HepG2 (cell line): ENCODE data around the gene FCN3. TPM values are rescaled to one million over a fixed set of nuclear protein-coding genes. Genes with fewer than 3 reads are reported as not detected.

Experiments used
- FOXK2 ChIP-seq: fragments of 450-650 bp; IDR thresholded peaks from 2 replicates; pipeline ENCODE4 v1.6.1; 2016
- MED13 ChIP-seq: sonication (generic); formaldehyde crosslinking; IDR thresholded peaks from 2 replicates; pipeline ENCODE4 v1.5.0; 2020; ENCODE audit warnings: missing genetic modification reagents
- NKX3-1 ChIP-seq: sonication (generic); formaldehyde crosslinking; IDR thresholded peaks from 2 replicates; pipeline ENCODE4 v1.5.0; 2020; ENCODE audit warnings: missing genetic modification reagents
- SAP130 ChIP-seq: IDR thresholded peaks from 2 replicates; pipeline ENCODE4 v1.6.1; 2016; ENCODE audit warnings: low read depth
- SKI ChIP-seq: fragments of 450-650 bp; IDR thresholded peaks from one replicate; pipeline ENCODE4 v1.6.1; 2018; ENCODE audit warnings: mild to moderate bottlenecking; ENCODE audit not compliant: partially characterized antibody
- SMC3 ChIP-seq: IDR thresholded peaks from 2 replicates; pipeline ENCODE4 v1.6.1; 2011; ENCODE audit warnings: low read length, improper control_type of control experiment
- TRIM24 ChIP-seq: sonication (generic); formaldehyde crosslinking; IDR thresholded peaks from 2 replicates; pipeline ENCODE4 v1.8.0; 2022; ENCODE audit warnings: mild to moderate bottlenecking, missing genetic modification reagents
- U2AF2 ChIP-seq: fragments of 200-400 bp; formaldehyde crosslinking; IDR thresholded peaks from 2 replicates; pipeline ENCODE4 v1.6.1; 2017; ENCODE audit warnings: low read depth, mild to moderate bottlenecking, low read length
- YEATS4 ChIP-seq: sonication (generic); formaldehyde crosslinking; IDR thresholded peaks from 2 replicates; pipeline ENCODE4 v1.4.0; 2020; ENCODE audit warnings: missing genetic modification reagents, borderline replicate concordance
- ZBTB1 ChIP-seq: sonication (generic); formaldehyde crosslinking; IDR thresholded peaks from 2 replicates; pipeline ENCODE4 v1.4.0; 2020; ENCODE audit warnings: missing genetic modification reagents, borderline replicate concordance
- ZKSCAN5 ChIP-seq: sonication (generic); formaldehyde crosslinking; IDR thresholded peaks from 2 replicates; pipeline ENCODE4 v1.5.1; 2020; ENCODE audit warnings: mild to moderate bottlenecking, missing genetic modification reagents
- ZKSCAN8 ChIP-seq: IDR thresholded peaks from 2 replicates; pipeline ENCODE4 v1.6.1; 2016; ENCODE audit warnings: borderline replicate concordance, missing genetic modification reagents, missing compliant biosample characterization
- ZNF383 ChIP-seq: sonication (generic); formaldehyde crosslinking; IDR thresholded peaks from 2 replicates; pipeline ENCODE4 v1.4.0; 2020; ENCODE audit warnings: missing genetic modification reagents, mild to moderate bottlenecking, borderline replicate concordance
- ZNF777 ChIP-seq: sonication (generic); formaldehyde crosslinking; IDR thresholded peaks from 2 replicates; pipeline ENCODE4 v1.4.0; 2020; ENCODE audit warnings: missing genetic modification reagents
- polyA plus RNA-seq, 8 experiments: library from polyadenylated mRNA; depleted of rRNA in 3 of 8; stranded (reverse) in 7 of 8; unstranded in 1 of 8; fragments of >200 nt; fragmentation: Illumina TruSeq in 4 of 8; extraction: Trizol in 4 of 8; gene quantifications; 2 replicates each; pipeline versions ENCODE4 v1.2.1 to v1.2.3, GENCODE V29; 2011 to 2016; ENCODE audit warnings: low read depth in 4 of 8, missing spikeins in 1 of 8, mixed read lengths in 1 of 8; ENCODE audit not compliant: insufficient read depth in 1 of 8
- total RNA-seq, 5 experiments: library from RNA; depleted of rRNA; stranded (reverse); fragments of >200 nt; fragmentation: Illumina TruSeq; extraction: Trizol; gene quantifications; 2 replicates each; pipeline ENCODE4 v1.2.3, GENCODE V29; 2016; ENCODE audit warnings: low read depth in 1 of 5
- TF ChIP-seq, protein P1 (sequence below): sonication (generic); formaldehyde crosslinking; IDR thresholded peaks from 2 replicates; pipeline ENCODE4 v1.5.0; 2020; ENCODE audit warnings: missing genetic modification reagents
- TF ChIP-seq, protein P2 (sequence below): sonication (generic); formaldehyde crosslinking; IDR thresholded peaks from 2 replicates; pipeline ENCODE4 v1.4.0; 2020; ENCODE audit warnings: missing genetic modification reagents, borderline replicate concordance
- TF ChIP-seq, protein P3 (sequence below): sonication (generic); formaldehyde crosslinking; IDR thresholded peaks from 2 replicates; pipeline ENCODE4 v1.8.1; 2023; ENCODE audit warnings: mild to moderate bottlenecking, missing genetic modification reagents, borderline replicate concordance
- TF ChIP-seq, protein P4 (sequence below): sonication (generic); formaldehyde crosslinking; IDR thresholded peaks from 2 replicates; pipeline ENCODE4 v1.4.0; 2020; ENCODE audit warnings: missing genetic modification reagents
- TF ChIP-seq, protein P5 (sequence below): IDR thresholded peaks from 2 replicates; pipeline ENCODE4 v1.6.1; 2016; ENCODE audit warnings: missing genetic modification reagents, missing compliant biosample characterization
- TF ChIP-seq, protein P6 (sequence below): IDR thresholded peaks from 2 replicates; pipeline ENCODE4 v1.6.1; 2016; ENCODE audit warnings: low read depth
- TF ChIP-seq, protein P7 (sequence below): sonication (generic); formaldehyde crosslinking; IDR thresholded peaks from 2 replicates; pipeline ENCODE4 v1.4.0; 2020; ENCODE audit warnings: missing genetic modification reagents

The FCN3 gene
- total and polyA plus RNA-seq, 2 of the 13 experiments (the other 11 are each of a cell fraction or from before 2014, with no cell fraction given) = not detected

DNA sequence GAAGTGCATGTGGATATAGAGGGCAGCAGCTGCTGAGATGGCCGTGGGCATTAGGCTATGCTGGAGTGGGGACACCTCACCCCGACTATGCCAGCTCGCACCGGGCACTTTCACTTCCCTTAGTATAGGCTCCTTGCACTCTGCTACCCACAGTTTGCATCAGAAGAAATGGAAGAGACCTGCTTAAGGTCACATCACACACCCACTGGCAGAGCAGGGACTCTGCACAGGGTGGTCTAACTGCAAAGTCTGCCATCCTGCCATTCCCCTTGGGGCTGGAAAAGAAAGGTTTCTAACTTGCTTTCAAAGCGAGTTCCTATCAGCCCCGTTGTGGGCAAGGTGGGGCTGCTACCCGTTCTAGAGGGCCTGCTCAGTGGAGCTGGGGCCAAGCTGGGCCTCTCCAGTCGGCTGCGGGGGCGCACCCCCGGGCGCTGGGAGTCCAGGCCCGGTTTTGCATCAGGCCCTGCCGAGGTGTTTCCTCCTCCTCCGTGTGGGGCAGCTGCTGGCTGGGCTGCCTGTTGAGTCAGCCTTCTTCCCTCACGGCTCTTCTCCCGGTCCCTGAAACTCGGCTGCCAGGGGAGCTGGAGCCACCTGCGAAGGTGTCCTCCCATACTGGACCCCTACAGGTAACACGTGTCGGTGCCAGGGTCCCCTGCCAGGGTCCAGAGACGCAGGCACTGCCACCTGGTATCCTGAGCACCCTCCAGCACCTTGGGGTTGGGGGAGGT is 32.9 kb downstream of the FCN3 start, which contains the start of gene SYTL1 (continued):
- TF ChIP-seq ZBTB1 (CRISPR knock-in tag) (no peak), U2AF2 (no peak), ZKSCAN8 (CRISPR knock-in tag) (no peak), SMC3 (no peak), NKX3-1 (CRISPR knock-in tag) (no peak), ZNF383 (CRISPR knock-in tag) (no peak), SKI (no peak), ZKSCAN5 (CRISPR knock-in tag) (no peak), ZNF777 (CRISPR knock-in tag) (no peak), YEATS4 (CRISPR knock-in tag) (no peak), MED13 (CRISPR knock-in tag) (no peak), FOXK2 (no peak), TRIM24 (CRISPR knock-in tag) (peak; percentile 18; the same call in 1 of the 2 replicates), SAP130 (CRISPR knock-in tag) (peak; percentile 81)
- TF ChIP-seq, protein P1, sequence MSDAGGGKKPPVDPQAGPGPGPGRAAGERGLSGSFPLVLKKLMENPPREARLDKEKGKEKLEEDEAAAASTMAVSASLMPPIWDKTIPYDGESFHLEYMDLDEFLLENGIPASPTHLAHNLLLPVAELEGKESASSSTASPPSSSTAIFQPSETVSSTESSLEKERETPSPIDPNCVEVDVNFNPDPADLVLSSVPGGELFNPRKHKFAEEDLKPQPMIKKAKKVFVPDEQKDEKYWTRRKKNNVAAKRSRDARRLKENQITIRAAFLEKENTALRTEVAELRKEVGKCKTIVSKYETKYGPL (CRISPR knock-in tag) = no peak
- TF ChIP-seq, protein P2, sequence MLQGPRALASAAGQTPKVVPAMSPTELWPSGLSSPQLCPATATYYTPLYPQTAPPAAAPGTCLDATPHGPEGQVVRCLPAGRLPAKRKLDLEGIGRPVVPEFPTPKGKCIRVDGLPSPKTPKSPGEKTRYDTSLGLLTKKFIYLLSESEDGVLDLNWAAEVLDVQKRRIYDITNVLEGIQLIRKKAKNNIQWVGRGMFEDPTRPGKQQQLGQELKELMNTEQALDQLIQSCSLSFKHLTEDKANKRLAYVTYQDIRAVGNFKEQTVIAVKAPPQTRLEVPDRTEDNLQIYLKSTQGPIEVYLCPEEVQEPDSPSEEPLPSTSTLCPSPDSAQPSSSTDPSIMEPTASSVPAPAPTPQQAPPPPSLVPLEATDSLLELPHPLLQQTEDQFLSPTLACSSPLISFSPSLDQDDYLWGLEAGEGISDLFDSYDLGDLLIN (CRISPR knock-in tag) = no peak
- TF ChIP-seq, protein P3, sequence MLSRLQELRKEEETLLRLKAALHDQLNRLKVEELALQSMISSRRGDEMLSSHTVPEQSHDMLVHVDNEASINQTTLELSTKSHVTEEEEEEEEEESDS (CRISPR knock-in tag) = no peak
- TF ChIP-seq, protein P4, sequence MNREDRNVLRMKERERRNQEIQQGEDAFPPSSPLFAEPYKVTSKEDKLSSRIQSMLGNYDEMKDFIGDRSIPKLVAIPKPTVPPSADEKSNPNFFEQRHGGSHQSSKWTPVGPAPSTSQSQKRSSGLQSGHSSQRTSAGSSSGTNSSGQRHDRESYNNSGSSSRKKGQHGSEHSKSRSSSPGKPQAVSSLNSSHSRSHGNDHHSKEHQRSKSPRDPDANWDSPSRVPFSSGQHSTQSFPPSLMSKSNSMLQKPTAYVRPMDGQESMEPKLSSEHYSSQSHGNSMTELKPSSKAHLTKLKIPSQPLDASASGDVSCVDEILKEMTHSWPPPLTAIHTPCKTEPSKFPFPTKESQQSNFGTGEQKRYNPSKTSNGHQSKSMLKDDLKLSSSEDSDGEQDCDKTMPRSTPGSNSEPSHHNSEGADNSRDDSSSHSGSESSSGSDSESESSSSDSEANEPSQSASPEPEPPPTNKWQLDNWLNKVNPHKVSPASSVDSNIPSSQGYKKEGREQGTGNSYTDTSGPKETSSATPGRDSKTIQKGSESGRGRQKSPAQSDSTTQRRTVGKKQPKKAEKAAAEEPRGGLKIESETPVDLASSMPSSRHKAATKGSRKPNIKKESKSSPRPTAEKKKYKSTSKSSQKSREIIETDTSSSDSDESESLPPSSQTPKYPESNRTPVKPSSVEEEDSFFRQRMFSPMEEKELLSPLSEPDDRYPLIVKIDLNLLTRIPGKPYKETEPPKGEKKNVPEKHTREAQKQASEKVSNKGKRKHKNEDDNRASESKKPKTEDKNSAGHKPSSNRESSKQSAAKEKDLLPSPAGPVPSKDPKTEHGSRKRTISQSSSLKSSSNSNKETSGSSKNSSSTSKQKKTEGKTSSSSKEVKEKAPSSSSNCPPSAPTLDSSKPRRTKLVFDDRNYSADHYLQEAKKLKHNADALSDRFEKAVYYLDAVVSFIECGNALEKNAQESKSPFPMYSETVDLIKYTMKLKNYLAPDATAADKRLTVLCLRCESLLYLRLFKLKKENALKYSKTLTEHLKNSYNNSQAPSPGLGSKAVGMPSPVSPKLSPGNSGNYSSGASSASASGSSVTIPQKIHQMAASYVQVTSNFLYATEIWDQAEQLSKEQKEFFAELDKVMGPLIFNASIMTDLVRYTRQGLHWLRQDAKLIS (CRISPR knock-in tag) = no peak
- TF ChIP-seq, protein P5, sequence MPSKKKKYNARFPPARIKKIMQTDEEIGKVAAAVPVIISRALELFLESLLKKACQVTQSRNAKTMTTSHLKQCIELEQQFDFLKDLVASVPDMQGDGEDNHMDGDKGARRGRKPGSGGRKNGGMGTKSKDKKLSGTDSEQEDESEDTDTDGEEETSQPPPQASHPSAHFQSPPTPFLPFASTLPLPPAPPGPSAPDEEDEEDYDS = no peak
- TF ChIP-seq, protein P6, sequence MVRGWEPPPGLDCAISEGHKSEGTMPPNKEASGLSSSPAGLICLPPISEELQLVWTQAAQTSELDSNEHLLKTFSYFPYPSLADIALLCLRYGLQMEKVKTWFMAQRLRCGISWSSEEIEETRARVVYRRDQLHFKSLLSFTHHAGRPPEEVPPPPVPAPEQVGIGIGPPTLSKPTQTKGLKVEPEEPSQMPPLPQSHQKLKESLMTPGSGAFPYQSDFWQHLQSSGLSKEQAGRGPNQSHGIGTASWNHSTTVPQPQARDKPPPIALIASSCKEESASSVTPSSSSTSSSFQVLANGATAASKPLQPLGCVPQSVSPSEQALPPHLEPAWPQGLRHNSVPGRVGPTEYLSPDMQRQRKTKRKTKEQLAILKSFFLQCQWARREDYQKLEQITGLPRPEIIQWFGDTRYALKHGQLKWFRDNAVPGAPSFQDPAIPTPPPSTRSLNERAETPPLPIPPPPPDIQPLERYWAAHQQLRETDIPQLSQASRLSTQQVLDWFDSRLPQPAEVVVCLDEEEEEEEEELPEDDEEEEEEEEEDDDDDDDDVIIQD (CRISPR knock-in tag) = no peak
- TF ChIP-seq, protein P7, sequence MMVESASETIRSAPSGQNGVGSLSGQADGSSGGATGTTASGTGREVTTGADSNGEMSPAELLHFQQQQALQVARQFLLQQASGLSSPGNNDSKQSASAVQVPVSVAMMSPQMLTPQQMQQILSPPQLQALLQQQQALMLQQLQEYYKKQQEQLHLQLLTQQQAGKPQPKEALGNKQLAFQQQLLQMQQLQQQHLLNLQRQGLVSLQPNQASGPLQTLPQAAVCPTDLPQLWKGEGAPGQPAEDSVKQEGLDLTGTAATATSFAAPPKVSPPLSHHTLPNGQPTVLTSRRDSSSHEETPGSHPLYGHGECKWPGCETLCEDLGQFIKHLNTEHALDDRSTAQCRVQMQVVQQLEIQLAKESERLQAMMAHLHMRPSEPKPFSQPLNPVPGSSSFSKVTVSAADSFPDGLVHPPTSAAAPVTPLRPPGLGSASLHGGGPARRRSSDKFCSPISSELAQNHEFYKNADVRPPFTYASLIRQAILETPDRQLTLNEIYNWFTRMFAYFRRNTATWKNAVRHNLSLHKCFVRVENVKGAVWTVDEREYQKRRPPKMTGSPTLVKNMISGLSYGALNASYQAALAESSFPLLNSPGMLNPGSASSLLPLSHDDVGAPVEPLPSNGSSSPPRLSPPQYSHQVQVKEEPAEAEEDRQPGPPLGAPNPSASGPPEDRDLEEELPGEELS (CRISPR knock-in tag) = 0 out of 2 replicates have a peak, but pooled peaks have one; percentile 40
